ENCODE measurements around the gene C10orf67.

GRCh38 chr10:23316406-23316805 is 28.2 kb downstream of the C10orf67 start:
- TF ChIP-seq CTCF (IDR thresholded peaks at IDR 0.05; ENCODE audit: poor library complexity, severe bottlenecking) = no peak
- no peak for TF ChIP-seq EP300 (conservative IDR thresholded peaks at IDR 0.05; ENCODE audit: poor library complexity, severe bottlenecking)
- TF ChIP-seq REST (IDR thresholded peaks at IDR 0.05; ENCODE audit: borderline replicate concordance) = no peak
- no peak for TF ChIP-seq POLR2AphosphoS5 (IDR thresholded peaks at IDR 0.05)
- no peak for TF ChIP-seq MXI1 (conservative IDR thresholded peaks at IDR 0.05; ENCODE audit: poor library complexity, severe bottlenecking)
